OCI-LY7 (cell line): ENCODE data around the gene MAPT. TPM values are rescaled to one million over a fixed set of nuclear protein-coding genes. Genes with fewer than 3 reads are reported as not detected.

Experiments
- BruUV-seq: library from RNA; stranded (reverse); fragments of 400-500 nt; replicated peaks from 2 replicates; lab custom pipeline; 2021; lab: Mats Ljungman, UMichigan
- CTCF ChIA-PET: fragments of 300-600 bp; sonication (Branson Sonifier 250); formaldehyde crosslinking; loops from one replicate; lab custom pipeline; 2022; ENCODE audit warnings: antibody characterized with exemption; ENCODE audit not compliant: unreplicated experiment; lab: Charles Lee
- POLR2A ChIA-PET: fragments of 300-600 bp; sonication (Branson Sonifier 250); formaldehyde crosslinking; loops from one replicate; lab custom pipeline; 2022; ENCODE audit warnings: antibody characterized with exemption; lab: Charles Lee
- DNase-seq: peaks from one replicate; pipeline ENCODE4 v3.0.0-alpha.2; 2015; ENCODE audit warnings: low spot score
- H2AFZ ChIP-seq: fragments of 200-600 bp; sonication (generic), shearing (Covaris generic); 2 replicates; pipeline ENCODE4 v1.6.1; 2014; ENCODE audit warnings: mild to moderate bottlenecking, antibody characterized with exemption, low read length, moderate library complexity
- H3K27ac ChIP-seq: fragments of 200-600 bp; sonication (generic); 2 replicates; pipeline ENCODE4 v1.5.1; 2014; ENCODE audit warnings: mixed run types, low read depth, mild to moderate bottlenecking, moderate library complexity, low read length, inconsistent platforms; ENCODE audit not compliant: poor library complexity, severe bottlenecking
- H3K36me3 ChIP-seq: fragments of 200-600 bp; sonication (generic); 2 replicates; pipeline ENCODE4 v1.6.1; 2014; ENCODE audit warnings: mild to moderate bottlenecking, antibody characterized with exemption, low read length, moderate library complexity, mixed read lengths; ENCODE audit not compliant: insufficient read depth
- H3K4me1 ChIP-seq: fragments of 200-600 bp; sonication (generic); 2 replicates; pipeline ENCODE4 v1.5.1; 2014; ENCODE audit warnings: mild to moderate bottlenecking, low read length; ENCODE audit not compliant: insufficient read depth, poor library complexity, severe bottlenecking
- H3K4me2 ChIP-seq: fragments of 200-600 bp; sonication (generic); 2 replicates; pipeline ENCODE4 v1.6.1; 2014; ENCODE audit warnings: mild to moderate bottlenecking, low read length
- H3K4me3 ChIP-seq: fragments of 200-600 bp; sonication (generic); 2 replicates; pipeline ENCODE4 v1.5.1; 2014; ENCODE audit warnings: mild to moderate bottlenecking, low read depth, low read length; ENCODE audit not compliant: poor library complexity, severe bottlenecking
- H3K79me2 ChIP-seq: fragments of 200-600 bp; sonication (generic); 2 replicates; pipeline ENCODE4 v1.6.1; 2016; ENCODE audit warnings: low read depth, mild to moderate bottlenecking, low read length, moderate library complexity, mixed read lengths; ENCODE audit not compliant: insufficient read depth
- H3K9me2 ChIP-seq: fragments of 200-600 bp; sonication (generic); 2 replicates; pipeline ENCODE4 v1.6.1; 2016; ENCODE audit warnings: mild to moderate bottlenecking, low read length, mixed read lengths; ENCODE audit not compliant: insufficient read depth
- H3K9me3 ChIP-seq: fragments of 200-600 bp; sonication (generic); 2 replicates; pipeline ENCODE4 v1.6.1; 2014; ENCODE audit warnings: mild to moderate bottlenecking, mixed run types, low read length, mixed read lengths
- H4K20me1 ChIP-seq: fragments of 200-600 bp; sonication (generic); 2 replicates; pipeline ENCODE4 v1.6.1; 2014; ENCODE audit warnings: mild to moderate bottlenecking, antibody characterized with exemption, low read length, moderate library complexity, mixed read lengths; ENCODE audit not compliant: insufficient read depth
- EZH2phosphoT487 ChIP-seq: fragments of 200-600 bp; sonication (generic); IDR thresholded peaks from 2 replicates; pipeline ENCODE4 v1.6.1; 2018; ENCODE audit warnings: low read depth, borderline replicate concordance, mild to moderate bottlenecking, mixed run types, antibody characterized with exemption, low read length, moderate library complexity, mixed read lengths
- intact Hi-C: fragments of 100-400 bp; cut with micrococcal nuclease; formaldehyde crosslinking; loops from one replicate; pipeline ENCODE4 v1.10.0; 2022; ENCODE audit not compliant: unreplicated experiment
- total RNA-seq, 2 experiments: library from RNA; depleted of rRNA in 1 of 2; stranded (reverse); fragments of >200 nt in 1 of 2; shearing (Covaris generic) in 1 of 2; gene quantifications; 2 replicates each; pipeline ENCODE4 v1.2.3, GENCODE V29; 2014 to 2022
- TF ChIP-seq, protein P1 (sequence below): fragments of 200-600 bp; sonication (generic); conservative IDR thresholded peaks from 2 replicates; pipeline ENCODE4 v1.5.1; 2014; ENCODE audit warnings: mild to moderate bottlenecking, antibody characterized with exemption, low read length, moderate library complexity, mixed read lengths

MAPT gene
- total RNA-seq, 2 experiments from 2014 or later: 0.44 TPM; not detected in 1

DNA sequence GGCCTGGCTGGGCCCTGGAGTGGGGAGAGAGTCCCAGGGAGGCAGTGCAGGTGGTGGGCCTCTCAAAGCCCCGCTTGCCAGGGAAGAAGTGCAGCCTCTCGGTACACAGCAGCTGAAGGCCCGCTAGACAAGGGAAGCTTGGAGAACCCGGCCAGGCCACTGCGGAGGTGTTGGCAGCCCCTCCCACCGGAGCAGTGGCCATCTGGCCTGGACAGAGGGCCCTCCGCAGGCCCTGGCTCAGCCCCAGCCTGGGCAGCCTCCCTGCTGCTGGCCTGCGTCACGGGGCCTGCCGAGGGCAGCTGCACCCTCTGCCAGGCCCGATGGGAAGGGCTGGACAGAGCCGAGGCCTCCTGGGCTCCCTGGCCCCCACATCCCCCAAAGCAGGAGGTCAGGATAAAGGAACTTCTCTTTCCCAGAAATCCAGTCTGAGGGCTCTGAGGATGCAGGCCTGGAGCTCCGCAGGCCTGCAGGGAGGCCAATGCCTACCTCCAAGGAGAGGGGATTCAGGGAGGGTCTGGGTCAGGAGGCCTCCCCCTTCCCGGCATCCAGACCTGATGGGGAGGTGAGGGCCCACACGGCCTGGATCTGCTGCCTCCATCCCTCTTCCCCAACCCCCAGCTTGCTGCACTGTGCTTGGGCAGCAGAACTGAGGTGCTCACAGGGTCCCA, 45.4 kb upstream of the MAPT start:
- TF ChIP-seq, protein P1, sequence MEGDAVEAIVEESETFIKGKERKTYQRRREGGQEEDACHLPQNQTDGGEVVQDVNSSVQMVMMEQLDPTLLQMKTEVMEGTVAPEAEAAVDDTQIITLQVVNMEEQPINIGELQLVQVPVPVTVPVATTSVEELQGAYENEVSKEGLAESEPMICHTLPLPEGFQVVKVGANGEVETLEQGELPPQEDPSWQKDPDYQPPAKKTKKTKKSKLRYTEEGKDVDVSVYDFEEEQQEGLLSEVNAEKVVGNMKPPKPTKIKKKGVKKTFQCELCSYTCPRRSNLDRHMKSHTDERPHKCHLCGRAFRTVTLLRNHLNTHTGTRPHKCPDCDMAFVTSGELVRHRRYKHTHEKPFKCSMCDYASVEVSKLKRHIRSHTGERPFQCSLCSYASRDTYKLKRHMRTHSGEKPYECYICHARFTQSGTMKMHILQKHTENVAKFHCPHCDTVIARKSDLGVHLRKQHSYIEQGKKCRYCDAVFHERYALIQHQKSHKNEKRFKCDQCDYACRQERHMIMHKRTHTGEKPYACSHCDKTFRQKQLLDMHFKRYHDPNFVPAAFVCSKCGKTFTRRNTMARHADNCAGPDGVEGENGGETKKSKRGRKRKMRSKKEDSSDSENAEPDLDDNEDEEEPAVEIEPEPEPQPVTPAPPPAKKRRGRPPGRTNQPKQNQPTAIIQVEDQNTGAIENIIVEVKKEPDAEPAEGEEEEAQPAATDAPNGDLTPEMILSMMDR: no peak
- TF ChIP-seq EZH2phosphoT487: no peak
- no peak for DNase-seq
- no peak overlapping the region for H2AFZ ChIP-seq
- H3K4me1 ChIP-seq: no peaks in the 10 kb centered on the region
- BruUV-seq: no TSS peak
- no peaks in the 10 kb centered on the region for H4K20me1 ChIP-seq
- no peaks in the 10 kb centered on the region for H3K36me3 ChIP-seq
- no peaks in the 10 kb centered on the region for H3K79me2 ChIP-seq
- no peaks in the 10 kb centered on the region for H3K9me3 ChIP-seq
- H3K27ac ChIP-seq: no peak overlapping the region
- H3K4me3 ChIP-seq: no peak overlapping the region
- no peak overlapping the region for H3K4me2 ChIP-seq
- POLR2A ChIA-PET: no interaction called here
- no peaks in the 10 kb centered on the region for H3K9me2 ChIP-seq
- CTCF ChIA-PET: no interaction called here
- intact Hi-C loops: no loop called here

- Histone ChIP-seq H3K9me3 (no peaks in the 10 kb centered on the region), H3K4me2 (no peak overlapping the region), H3K27ac (no peak overlapping the region), H3K4me3 (no peak overlapping the region), H2AFZ (no peak overlapping the region), H3K9me2 (no peaks in the 10 kb centered on the region), H3K36me3 (no peaks in the 10 kb centered on the region), H3K79me2 (no peaks in the 10 kb centered on the region), H4K20me1 (no peaks in the 10 kb centered on the region), H3K4me1 (no peaks in the 10 kb centered on the region)
- CTCF ChIA-PET: no interaction called here
- no peak for TF ChIP-seq EZH2phosphoT487
- TF ChIP-seq, protein P1: no peak
- no TSS peak for BruUV-seq
- no peak for DNase-seq
- POLR2A ChIA-PET: no interaction called here
- intact Hi-C loops: no loop called here
These were observed 44.8 kb upstream of the MAPT start for GRCh38 chr17:45849536-45849990.

- Histone ChIP-seq H3K79me2 (no peaks in the 10 kb centered on the region), H3K27ac (no peak overlapping the region), H3K4me2 (no peak overlapping the region), H3K36me3 (no peaks in the 10 kb centered on the region), H3K4me1 (no peaks in the 10 kb centered on the region), H3K9me2 (no peaks in the 10 kb centered on the region), H3K9me3 (no peaks in the 10 kb centered on the region), H4K20me1 (no peaks in the 10 kb centered on the region), H3K4me3 (no peak overlapping the region), H2AFZ (no peak overlapping the region)
- ChIA-PET CTCF (no interaction called here), POLR2A (interaction anchor here (0.5 kb wide), 1 partner anchor 655 kb away, joined by 3 read pairs; no protein-coding TSS in a partner anchor)
- intact Hi-C loops: no loop called here
- BruUV-seq: no TSS peak
- TF ChIP-seq, protein P1: no peak
- TF ChIP-seq EZH2phosphoT487: no peak
- DNase-seq: no peak
These were observed 44.3 kb upstream of the MAPT start for GRCh38 chr17:45850011-45850410.
